ENCODE data around the gene TRMT11.

Gene TRMT11

DNA sequence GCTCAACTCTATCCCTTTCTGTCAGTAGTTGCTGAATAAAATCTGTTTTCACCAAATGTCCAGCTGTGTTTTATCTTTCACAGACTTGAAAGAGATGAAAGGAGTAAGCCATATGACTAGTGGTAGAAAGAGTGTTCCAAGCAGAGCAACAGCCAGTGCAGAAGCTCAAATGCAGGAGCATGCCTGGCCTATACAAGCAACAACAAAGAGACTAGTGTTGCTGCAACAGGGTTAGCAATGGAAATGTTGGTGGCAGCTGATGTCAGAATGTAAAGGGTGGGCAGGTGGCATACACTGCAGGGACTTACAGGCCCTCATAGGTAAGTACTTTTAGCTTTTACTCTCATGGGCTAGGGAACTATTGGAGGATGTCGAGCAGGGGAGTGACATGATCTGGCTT lies 35.0 kb upstream of the TRMT11 start:
- no peak overlapping the region for H3K4me3 ChIP-seq (ENCODE audit: low read depth, low read length)
- no peak for DNase-seq (ENCODE audit: low read depth)
- no peak for TF ChIP-seq CTCF (IDR thresholded peaks at IDR 0.05; ENCODE audit: insufficient read depth, low read depth, low read length, missing control alignments)

DNA sequence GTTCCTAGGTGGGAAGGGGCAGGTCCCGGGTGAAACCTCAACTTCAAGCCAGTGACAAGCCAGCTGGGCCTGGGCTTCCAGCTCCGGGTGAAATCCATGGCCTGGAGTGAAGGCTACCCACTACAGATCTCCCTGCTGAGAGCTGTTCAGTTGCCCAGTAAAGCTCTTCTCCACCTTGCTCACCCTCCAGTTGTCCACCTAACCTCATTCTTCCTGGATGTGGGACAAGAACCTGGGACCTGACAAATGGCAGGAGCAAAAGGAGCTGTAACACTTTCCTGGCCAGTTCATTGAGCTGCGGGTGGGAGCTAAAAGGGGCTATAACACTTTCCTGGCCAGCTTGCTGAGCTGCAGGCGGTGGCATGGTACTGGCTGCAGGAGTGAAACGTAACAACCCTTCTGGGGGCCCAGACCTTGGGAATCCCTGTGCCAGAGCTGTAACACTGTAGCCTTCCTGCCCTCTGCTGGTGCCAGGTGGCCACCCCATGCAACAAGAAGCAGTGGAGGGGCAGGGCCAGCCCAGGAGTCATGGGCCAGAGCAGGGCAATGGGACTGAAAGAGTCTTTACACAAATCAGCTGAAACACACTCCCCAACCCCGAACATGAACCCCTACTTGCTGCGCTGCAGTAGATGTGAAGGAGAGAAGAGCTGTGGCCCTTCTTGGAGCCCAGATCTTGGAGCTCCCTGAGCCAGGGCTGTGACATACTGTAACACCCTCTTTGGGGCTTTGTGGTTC lies 33.4 kb upstream of the TRMT11 start:
- H3K4me3 ChIP-seq (ENCODE audit: low read depth, low read length), result no peak overlapping the region
- peak; percentile 52 for TF ChIP-seq CTCF (IDR thresholded peaks at IDR 0.05; ENCODE audit: insufficient read depth, low read depth, low read length, missing control alignments)
- DNase-seq (ENCODE audit: low read depth), result peak; percentile 65

GRCh38 chr6:125953502-125953875 lies 32.9 kb upstream of the TRMT11 start:
- DNase-seq (ENCODE audit: low read depth), result peak; percentile 45
- peak; percentile 25 for TF ChIP-seq CTCF (IDR thresholded peaks at IDR 0.05; ENCODE audit: insufficient read depth, low read depth, low read length, missing control alignments)
- no peak overlapping the region for H3K4me3 ChIP-seq (ENCODE audit: low read depth, low read length)

DNA sequence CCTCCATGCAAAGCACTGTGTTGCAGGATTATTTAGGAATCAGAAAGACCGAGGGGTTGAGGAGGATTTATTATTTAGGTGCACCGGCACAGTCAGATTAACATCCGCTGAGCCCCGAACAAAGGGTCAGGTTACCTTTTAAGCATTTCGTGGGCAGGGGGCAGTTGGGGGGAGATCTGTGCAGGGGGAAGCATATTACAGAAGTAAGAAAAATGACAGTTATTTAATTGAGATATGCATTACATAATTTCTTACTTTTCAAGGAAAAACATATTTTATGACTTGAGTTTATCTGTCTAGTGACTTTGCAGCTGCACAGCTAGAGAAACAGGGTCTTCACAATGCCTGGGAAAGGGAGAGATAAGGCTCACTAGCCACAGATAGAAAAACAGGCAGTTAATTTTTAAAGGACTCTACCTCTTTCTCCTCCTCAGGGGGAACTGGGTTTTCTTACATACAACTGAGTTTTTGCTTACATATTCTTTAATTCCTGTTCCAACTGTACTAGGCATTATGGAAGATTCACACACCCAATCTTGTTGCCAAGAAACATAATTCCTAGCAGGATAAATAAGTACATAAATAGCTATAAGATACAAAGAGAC lies 31.5 kb upstream of the TRMT11 start:
- H3K4me3 ChIP-seq (ENCODE audit: low read depth, low read length), result no peak overlapping the region
- no peak for TF ChIP-seq CTCF (IDR thresholded peaks at IDR 0.05; ENCODE audit: insufficient read depth, low read depth, low read length, missing control alignments)
- DNase-seq (ENCODE audit: low read depth), result no peak

- DNase-seq (ENCODE audit: low read depth), result no peak
- peak overlapping the region; percentile 83 for H3K4me3 ChIP-seq (ENCODE audit: low read depth, low read length)
- TF ChIP-seq CTCF (IDR thresholded peaks at IDR 0.05; ENCODE audit: insufficient read depth, low read depth, low read length, missing control alignments), result no peak
Observed at GRCh38 chr6:125955973-125956372, 30.4 kb upstream of the TRMT11 start.

- peak; percentile 98 for DNase-seq (ENCODE audit: low read depth)
- peak within 1 kb of the TSS; percentile 83 for H3K4me3 ChIP-seq (ENCODE audit: low read depth, low read length)
- peak; percentile 98 for TF ChIP-seq CTCF (IDR thresholded peaks at IDR 0.05; ENCODE audit: insufficient read depth, low read depth, low read length, missing control alignments)
Observed at GRCh38 chr6:125956506-125957390, 29.6 kb upstream of the TRMT11 start, which contains the start of gene HINT3. HINT3 (plus strand) TSS chr6:125956770; CDS start chr6:125956978, 208 bp downstream.
